Measurements from ENCODE around the gene AFP. TPM values are rescaled to one million over a fixed set of nuclear protein-coding genes. Genes with fewer than 3 reads are reported as not detected.

AFP gene
- total and polyA plus RNA-seq, 7 experiments from 2014 or later, result not detected

- H3K4me1 Mint-ChIP-seq, result no peaks in the 10 kb centered on the region
- CTCF ChIA-PET, result no interaction called here
- POLR2A ChIA-PET, result no interaction called here
- H3K9me3 Mint-ChIP-seq, result peaks cover 0 to 14% (median 3%) of the 10 kb centered on the region in 11 donors
- intact Hi-C loops (cut with micrococcal nuclease), result no loop called here
- no peak for DNase-seq
- H3K27me3 ChIP-seq (ENCODE audit: control insufficient read depth in 2 of 2, insufficient read depth in 2 of 2, low read length in 2 of 2), result no peaks in the 10 kb centered on the region
- no peak overlapping the region for H3K27ac Mint-ChIP-seq
- no peaks in the 10 kb centered on the region for H3K9me3 ChIP-seq (ENCODE audit: control insufficient read depth in 2 of 3, low read length in 3 of 3)
- H3K36me3 ChIP-seq (ENCODE audit: control insufficient read depth in 2 of 3, insufficient read depth in 3 of 3, low read length in 3 of 3), result no peaks in the 10 kb centered on the region
- ATAC-seq, result no peak
- H3K36me3 Mint-ChIP-seq, result peaks cover 0 to 3% (median 0%) of the 10 kb centered on the region in 5 donors
- H3K27me3 Mint-ChIP-seq, result peaks cover 0 to 29% (median 13%) of the 10 kb centered on the region in 5 donors
- H3K27ac ChIP-seq (ENCODE audit: low read depth, low read length), result no peak overlapping the region
- no peak overlapping the region for H3K4me3 ChIP-seq (ENCODE audit: low read length)
- no peak overlapping the region for H3K4me3 Mint-ChIP-seq
- H3K4me1 ChIP-seq (ENCODE audit: control insufficient read depth in 2 of 2, insufficient read depth in 2 of 2, low read length in 2 of 2), result no peaks in the 10 kb centered on the region
These were observed 43.3 kb downstream of the AFP start for GRCh38 chr4:73479323-73479722.

- Mint-ChIP-seq H3K4me1 (no peaks in the 10 kb centered on the region), H3K27me3 (peaks cover 0 to 32% (median 13%) of the 10 kb centered on the region in 5 donors), H3K4me3 (no peak within 1 kb of the TSS), H3K27ac (no peak within 1 kb of the TSS), H3K9me3 (peaks cover 0 to 3% (median 0%) of the 10 kb centered on the region in 11 donors), H3K36me3 (no peaks in the 10 kb centered on the region)
- no peak for ATAC-seq
- Histone ChIP-seq H3K4me1 (ENCODE audit: control insufficient read depth in 2 of 2, insufficient read depth in 2 of 2, low read length in 2 of 2) (no peaks in the 10 kb centered on the region), H3K27ac (ENCODE audit: low read depth, low read length) (no peak within 1 kb of the TSS), H3K9me3 (ENCODE audit: control insufficient read depth in 2 of 3, low read length in 3 of 3) (no peaks in the 10 kb centered on the region), H3K27me3 (ENCODE audit: control insufficient read depth in 2 of 2, insufficient read depth in 2 of 2, low read length in 2 of 2) (no peaks in the 10 kb centered on the region), H3K36me3 (ENCODE audit: control insufficient read depth in 2 of 3, insufficient read depth in 3 of 3, low read length in 3 of 3) (no peaks in the 10 kb centered on the region), H3K4me3 (ENCODE audit: low read length) (no peak within 1 kb of the TSS)
- ChIA-PET POLR2A (no interaction called here), CTCF (no interaction called here)
- intact Hi-C loops (cut with micrococcal nuclease), result no loop called here
- DNase-seq, result no peak
These were observed 45.3 kb downstream of the AFP start, which contains the start of gene AFM for GRCh38 chr4:73481358-73481757. AFM (plus strand) TSS chr4:73481745; CDS start chr4:73481776, 31 bp downstream.

GRCh38 chr4:73485085-73485484 is 49.1 kb downstream of the AFP start:
- Mint-ChIP-seq H3K4me3 (no peak overlapping the region), H3K4me1 (no peaks in the 10 kb centered on the region), H3K36me3 (no peaks in the 10 kb centered on the region), H3K27ac (no peak overlapping the region), H3K9me3 (peaks cover 0 to 1% (median 0%) of the 10 kb centered on the region in 11 donors), H3K27me3 (peaks cover 0 to 18% (median 11%) of the 10 kb centered on the region in 5 donors)
- ChIA-PET POLR2A (no interaction called here), CTCF (no interaction called here)
- Histone ChIP-seq H3K27me3 (ENCODE audit: control insufficient read depth in 2 of 2, insufficient read depth in 2 of 2, low read length in 2 of 2) (no peaks in the 10 kb centered on the region), H3K4me1 (ENCODE audit: control insufficient read depth in 2 of 2, insufficient read depth in 2 of 2, low read length in 2 of 2) (no peaks in the 10 kb centered on the region), H3K9me3 (ENCODE audit: control insufficient read depth in 2 of 3, low read length in 3 of 3) (no peaks in the 10 kb centered on the region), H3K4me3 (ENCODE audit: low read length) (no peak overlapping the region), H3K36me3 (ENCODE audit: control insufficient read depth in 2 of 3, insufficient read depth in 3 of 3, low read length in 3 of 3) (no peaks in the 10 kb centered on the region), H3K27ac (ENCODE audit: low read depth, low read length) (no peak overlapping the region)
- DNase-seq (no peak), ATAC-seq (no peak)
- intact Hi-C loops (cut with micrococcal nuclease), result no loop called here

GRCh38 chr4:73485596-73485995 is 49.6 kb downstream of the AFP start:
- Histone ChIP-seq H3K9me3 (ENCODE audit: control insufficient read depth in 2 of 3, low read length in 3 of 3) (no peaks in the 10 kb centered on the region), H3K27ac (ENCODE audit: low read depth, low read length) (no peak overlapping the region), H3K36me3 (ENCODE audit: control insufficient read depth in 2 of 3, insufficient read depth in 3 of 3, low read length in 3 of 3) (no peaks in the 10 kb centered on the region), H3K27me3 (ENCODE audit: control insufficient read depth in 2 of 2, insufficient read depth in 2 of 2, low read length in 2 of 2) (no peaks in the 10 kb centered on the region), H3K4me1 (ENCODE audit: control insufficient read depth in 2 of 2, insufficient read depth in 2 of 2, low read length in 2 of 2) (no peaks in the 10 kb centered on the region), H3K4me3 (ENCODE audit: low read length) (no peak overlapping the region)
- DNase-seq, result no peak
- no peak overlapping the region for H3K27ac Mint-ChIP-seq
- no peaks in the 10 kb centered on the region for H3K36me3 Mint-ChIP-seq
- peaks cover 0 to 23% (median 11%) of the 10 kb centered on the region in 5 donors for H3K27me3 Mint-ChIP-seq
- ATAC-seq, result no peak
- no peaks in the 10 kb centered on the region for H3K4me1 Mint-ChIP-seq
- ChIA-PET POLR2A (no interaction called here), CTCF (no interaction called here)
- H3K9me3 Mint-ChIP-seq, result peaks cover 0 to 1% (median 0%) of the 10 kb centered on the region in 11 donors
- intact Hi-C loops (cut with micrococcal nuclease), result no loop called here
- H3K4me3 Mint-ChIP-seq, result no peak overlapping the region

GRCh38 chr4:73486497-73486896 is 50.5 kb downstream of the AFP start:
- intact Hi-C loops (cut with micrococcal nuclease), result no loop called here
- no peak overlapping the region for H3K4me3 ChIP-seq (ENCODE audit: low read length)
- H3K4me3 Mint-ChIP-seq, result no peak overlapping the region
- H3K27me3 Mint-ChIP-seq, result peaks cover 0 to 27% (median 11%) of the 10 kb centered on the region in 5 donors
- no peaks in the 10 kb centered on the region for H3K9me3 ChIP-seq (ENCODE audit: control insufficient read depth in 2 of 3, low read length in 3 of 3)
- no peaks in the 10 kb centered on the region for H3K4me1 ChIP-seq (ENCODE audit: control insufficient read depth in 2 of 2, insufficient read depth in 2 of 2, low read length in 2 of 2)
- no peaks in the 10 kb centered on the region for H3K36me3 Mint-ChIP-seq
- no peaks in the 10 kb centered on the region for H3K36me3 ChIP-seq (ENCODE audit: control insufficient read depth in 2 of 3, insufficient read depth in 3 of 3, low read length in 3 of 3)
- peaks cover 0 to 3% (median 0%) of the 10 kb centered on the region in 11 donors for H3K9me3 Mint-ChIP-seq
- ChIA-PET CTCF (no interaction called here), POLR2A (no interaction called here)
- H3K27ac Mint-ChIP-seq, result no peak overlapping the region
- no peaks in the 10 kb centered on the region for H3K27me3 ChIP-seq (ENCODE audit: control insufficient read depth in 2 of 2, insufficient read depth in 2 of 2, low read length in 2 of 2)
- DNase-seq (no peak), ATAC-seq (no peak)
- H3K4me1 Mint-ChIP-seq, result no peaks in the 10 kb centered on the region
- no peak overlapping the region for H3K27ac ChIP-seq (ENCODE audit: low read depth, low read length)

- Histone ChIP-seq H3K4me1 (ENCODE audit: control insufficient read depth in 2 of 2, insufficient read depth in 2 of 2, low read length in 2 of 2) (no peaks in the 10 kb centered on the region), H3K27ac (ENCODE audit: low read depth, low read length) (no peak overlapping the region), H3K27me3 (ENCODE audit: control insufficient read depth in 2 of 2, insufficient read depth in 2 of 2, low read length in 2 of 2) (no peaks in the 10 kb centered on the region), H3K9me3 (ENCODE audit: control insufficient read depth in 2 of 3, low read length in 3 of 3) (no peaks in the 10 kb centered on the region), H3K36me3 (ENCODE audit: control insufficient read depth in 2 of 3, insufficient read depth in 3 of 3, low read length in 3 of 3) (no peaks in the 10 kb centered on the region), H3K4me3 (ENCODE audit: low read length) (no peak overlapping the region)
- Mint-ChIP-seq H3K27me3 (peaks cover 0 to 26% (median 11%) of the 10 kb centered on the region in 5 donors), H3K4me1 (no peaks in the 10 kb centered on the region), H3K36me3 (no peaks in the 10 kb centered on the region), H3K27ac (no peak overlapping the region), H3K9me3 (peaks cover 0 to 3% (median 0%) of the 10 kb centered on the region in 11 donors), H3K4me3 (no peak overlapping the region)
- ATAC-seq (no peak), DNase-seq (no peak)
- intact Hi-C loops (cut with micrococcal nuclease), result no loop called here
- CTCF ChIA-PET, result no interaction called here
- POLR2A ChIA-PET, result no interaction called here
These were observed 51.2 kb downstream of the AFP start for GRCh38 chr4:73487233-73487632.

GRCh38 chr4:73499996-73500765 is 64.2 kb downstream of the AFP start:
- H3K4me1 Mint-ChIP-seq, result peaks cover 0 to 3% (median 0%) of the 10 kb centered on the region in 7 donors
- H3K9me3 Mint-ChIP-seq, result peaks cover 0 to 4% (median 0%) of the 10 kb centered on the region in 11 donors
- Histone ChIP-seq H3K4me3 (ENCODE audit: low read length) (no peak overlapping the region), H3K27me3 (ENCODE audit: control insufficient read depth in 2 of 2, insufficient read depth in 2 of 2, low read length in 2 of 2) (no peaks in the 10 kb centered on the region), H3K9me3 (ENCODE audit: control insufficient read depth in 2 of 3, low read length in 3 of 3) (no peaks in the 10 kb centered on the region), H3K4me1 (ENCODE audit: control insufficient read depth in 2 of 2, insufficient read depth in 2 of 2, low read length in 2 of 2) (no peaks in the 10 kb centered on the region), H3K27ac (ENCODE audit: low read depth, low read length) (no peak overlapping the region), H3K36me3 (ENCODE audit: control insufficient read depth in 2 of 3, insufficient read depth in 3 of 3, low read length in 3 of 3) (no peaks in the 10 kb centered on the region)
- ChIA-PET CTCF (interaction anchor here (0.6 kb wide), 1 partner anchor 17 kb away, joined by 4 read pairs; no protein-coding TSS in a partner anchor), POLR2A (no interaction called here)
- intact Hi-C loops (cut with micrococcal nuclease), result no loop called here
- no peak for DNase-seq
- no peak overlapping the region for H3K27ac Mint-ChIP-seq
- peaks cover 0 to 4% (median 0%) of the 10 kb centered on the region in 5 donors for H3K27me3 Mint-ChIP-seq
- ATAC-seq, result no peak
- H3K4me3 Mint-ChIP-seq, result no peak overlapping the region
- H3K36me3 Mint-ChIP-seq, result no peaks in the 10 kb centered on the region
